Activated CD8-positive, alpha-beta memory T cell treated with anti-CD3 and anti-CD28 coated beads for 1 hour (primary cell): Measurements from ENCODE around the gene UBALD2.
A peak's percentile ranks its signal among the peaks of the same experiment; 100 is the strongest.
"Not testable (repeated sequence)": the region's sequence is repeated elsewhere in the genome, so short reads cannot be mapped to it uniquely, and the experiment has no call there.

Experiments used
- DNase-seq, 2 donors: peaks; one replicate each; pipeline ENCODE4 v3.0.0-alpha.2; 2020; ENCODE audit warnings: low read depth in 1 of 2; ENCODE audit errors: extremely low read depth in 1 of 2

The UBALD2 gene

DNA sequence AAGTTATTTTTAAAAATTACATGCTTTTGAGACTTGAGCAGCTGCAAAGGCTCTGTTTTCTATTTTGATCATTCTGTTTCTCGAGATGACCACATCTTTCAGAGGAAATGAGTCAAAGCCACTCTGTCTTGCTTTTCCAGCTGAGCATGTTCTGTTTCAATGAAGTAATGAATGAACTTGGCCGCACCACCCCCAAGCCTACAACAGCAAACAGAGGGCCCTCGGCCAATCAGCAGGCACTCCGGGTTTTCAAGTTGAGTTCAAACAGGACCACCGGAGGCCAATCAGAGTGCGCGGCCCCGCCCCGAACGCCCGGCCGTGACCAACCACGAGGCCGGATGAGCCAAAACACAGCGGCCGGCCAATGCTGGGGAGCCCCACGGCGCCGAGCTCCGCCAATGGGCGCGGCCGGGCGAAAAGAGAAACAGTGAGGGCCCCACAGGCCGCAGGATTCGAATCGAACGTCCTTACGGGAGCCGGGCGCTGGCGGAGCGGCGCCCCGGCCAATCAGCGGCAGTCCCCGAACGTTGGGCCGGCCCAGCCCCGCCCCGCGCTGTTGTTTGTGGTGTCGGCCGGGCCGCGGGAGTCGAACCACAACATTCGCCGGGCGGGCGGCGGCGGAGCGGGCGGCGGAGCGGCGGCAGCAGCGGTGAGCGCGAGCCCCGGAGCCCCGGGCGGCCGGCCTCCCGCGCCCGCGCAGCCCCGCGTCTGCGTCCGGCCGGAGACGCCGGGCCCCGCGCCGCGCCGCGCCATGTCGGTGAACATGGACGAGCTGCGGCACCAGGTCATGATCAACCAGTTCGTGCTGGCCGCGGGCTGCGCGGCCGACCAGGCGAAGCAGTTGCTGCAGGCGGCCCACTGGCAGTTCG is at the start of gene UBALD2:
TSS of gene UBALD2 (plus strand) at position 594 of the 869 bp plus-strand sequence. CDS start at position 752, 158 bp downstream.
- peak; percentile 96 to 98 for DNase-seq

DNA sequence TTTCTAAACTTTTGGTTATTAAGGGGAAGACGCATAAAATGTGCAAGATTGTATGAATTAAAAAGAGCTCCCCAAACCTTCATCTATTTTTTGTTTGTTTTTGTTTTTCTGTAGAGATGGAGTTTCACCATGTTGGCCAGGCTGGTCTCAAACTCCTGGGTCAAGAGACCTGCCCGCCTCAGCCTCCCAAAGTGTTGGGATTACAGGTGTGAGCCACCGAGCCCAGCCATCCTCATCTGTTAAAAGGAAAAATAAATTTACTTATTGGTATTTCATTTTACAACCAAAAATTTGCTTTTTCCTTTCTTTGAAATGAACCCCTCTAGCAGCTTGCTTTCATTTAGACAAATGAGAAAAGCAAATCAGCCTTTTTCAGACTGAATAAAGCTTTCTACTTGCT is 48.1 kb upstream of the UBALD2 start:
- DNase-seq, result no peak

DNA sequence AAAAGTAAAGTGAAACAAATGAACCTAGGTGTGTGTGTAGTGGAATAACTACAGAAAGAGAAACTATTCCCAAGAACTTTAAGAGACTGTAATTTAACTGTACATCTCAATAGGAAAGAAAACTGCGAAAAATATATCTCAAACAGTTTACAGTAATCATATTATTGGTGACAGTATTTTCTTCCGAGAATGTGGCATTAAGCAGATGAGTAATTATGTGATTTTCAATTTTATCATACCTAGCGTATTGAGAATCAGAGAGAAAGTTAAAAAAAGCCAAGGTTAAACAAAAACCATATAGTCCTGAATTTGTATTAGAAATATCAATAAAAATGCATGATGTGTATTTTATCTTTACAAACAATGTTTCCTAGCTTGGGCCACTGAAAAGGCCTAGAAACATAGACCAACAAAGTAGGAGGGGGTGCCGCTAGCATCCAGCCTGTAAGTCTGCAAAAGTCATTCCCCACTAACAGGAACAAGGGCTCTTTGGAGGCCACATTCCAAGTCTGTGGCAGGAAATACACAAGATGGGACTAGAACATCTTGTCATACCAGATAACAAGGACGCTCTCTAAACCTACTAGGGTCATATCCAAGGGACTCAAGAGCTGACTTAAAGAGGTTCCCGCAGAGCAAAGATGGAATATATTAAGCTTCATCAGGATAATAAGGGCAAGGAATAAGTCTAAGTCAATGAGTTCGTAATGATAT is 45.3 kb upstream of the UBALD2 start:
- no peak for DNase-seq

DNA sequence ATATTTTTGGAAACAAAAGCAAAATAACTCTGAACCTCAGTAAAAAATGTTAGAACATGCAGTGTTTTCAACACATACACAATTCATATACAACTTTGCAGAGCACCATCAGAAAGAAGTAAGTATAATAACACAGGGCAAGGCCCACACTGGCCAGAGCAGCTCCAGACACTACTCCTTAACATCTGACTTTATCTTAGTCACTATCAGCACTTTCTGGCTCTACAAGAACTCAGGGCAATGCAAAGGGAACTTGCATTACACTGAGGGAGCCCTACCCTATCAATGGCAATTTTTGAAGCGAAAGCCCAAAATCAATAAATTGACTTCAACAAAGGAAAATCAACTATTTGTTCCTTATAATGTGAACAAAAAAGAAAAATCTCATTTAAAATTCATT is 41.3 kb upstream of the UBALD2 start:
- no peak for DNase-seq

DNA sequence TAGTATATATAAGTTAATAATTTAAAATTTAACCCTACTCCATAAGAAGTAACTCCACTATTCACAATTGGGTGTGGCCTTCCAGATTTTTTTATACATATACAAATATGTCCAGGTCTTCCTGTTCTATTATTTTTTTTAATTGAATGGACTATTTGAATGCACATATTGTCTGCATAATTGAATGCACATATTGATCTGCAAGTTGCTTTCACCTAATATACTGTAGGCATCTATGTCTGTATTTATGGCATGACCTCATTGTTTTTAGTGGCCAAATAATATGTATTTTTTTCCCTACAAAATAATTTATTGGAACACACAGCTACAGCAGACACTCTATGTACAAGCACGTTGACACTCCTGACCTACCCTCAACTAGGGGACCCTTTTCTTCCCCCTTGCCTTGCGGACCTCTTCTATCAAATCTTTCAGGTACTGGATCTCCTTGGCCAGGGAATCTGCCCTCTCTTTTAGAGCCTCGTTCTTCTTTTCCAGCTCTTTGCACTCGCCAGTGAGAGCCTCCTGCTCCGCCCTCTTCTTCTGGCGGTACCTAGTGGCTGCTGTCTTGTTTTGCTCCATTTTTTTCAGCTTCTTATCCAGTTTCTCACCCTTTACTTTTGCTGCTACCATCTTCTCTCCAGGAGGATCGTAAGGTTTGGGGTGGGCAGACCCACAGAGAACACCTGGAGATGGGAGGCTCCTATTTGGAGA is 39.6 kb upstream of the UBALD2 start:
- DNase-seq, result not testable (repeated sequence)

DNA sequence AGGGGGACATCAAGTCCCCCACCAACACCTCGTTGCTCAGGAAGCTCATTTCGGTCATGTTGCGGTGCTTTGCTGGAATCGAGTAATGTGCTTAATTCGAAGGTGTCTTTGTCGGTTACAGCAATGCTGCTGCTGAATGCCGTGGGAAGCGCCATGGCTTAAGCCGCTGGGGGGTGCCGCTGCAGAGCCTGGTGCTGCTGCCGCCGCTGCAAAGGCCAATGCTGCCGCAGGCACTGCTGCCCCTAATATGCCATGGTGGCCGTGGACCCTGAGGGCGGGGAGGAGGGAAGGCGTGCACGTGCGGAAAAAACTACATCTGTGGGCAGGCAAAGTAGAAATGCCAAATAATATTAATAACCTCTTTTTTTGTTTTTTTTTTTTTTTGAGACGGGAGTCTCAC is 38.4 kb upstream of the UBALD2 start:
- DNase-seq, result not testable (repeated sequence)

DNA sequence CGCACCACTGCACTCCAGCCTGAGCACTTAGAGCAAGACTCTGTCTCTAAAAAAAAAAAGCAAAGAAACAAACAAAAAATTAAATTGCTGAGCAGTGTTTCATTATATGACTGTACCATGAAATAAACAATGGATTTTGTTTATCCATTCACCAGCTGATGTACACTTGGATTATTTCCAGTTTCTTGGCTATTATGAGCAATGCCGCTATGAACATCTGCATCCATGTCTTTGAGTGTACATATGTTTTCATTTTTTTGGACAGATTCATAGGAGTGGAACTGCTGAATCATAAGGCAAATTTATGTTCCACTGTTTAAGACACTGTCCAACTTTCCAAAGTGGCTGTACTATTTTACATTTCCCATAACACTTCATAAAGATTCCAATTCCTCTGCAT is 32.8 kb upstream of the UBALD2 start:
- DNase-seq, result no peak

DNA sequence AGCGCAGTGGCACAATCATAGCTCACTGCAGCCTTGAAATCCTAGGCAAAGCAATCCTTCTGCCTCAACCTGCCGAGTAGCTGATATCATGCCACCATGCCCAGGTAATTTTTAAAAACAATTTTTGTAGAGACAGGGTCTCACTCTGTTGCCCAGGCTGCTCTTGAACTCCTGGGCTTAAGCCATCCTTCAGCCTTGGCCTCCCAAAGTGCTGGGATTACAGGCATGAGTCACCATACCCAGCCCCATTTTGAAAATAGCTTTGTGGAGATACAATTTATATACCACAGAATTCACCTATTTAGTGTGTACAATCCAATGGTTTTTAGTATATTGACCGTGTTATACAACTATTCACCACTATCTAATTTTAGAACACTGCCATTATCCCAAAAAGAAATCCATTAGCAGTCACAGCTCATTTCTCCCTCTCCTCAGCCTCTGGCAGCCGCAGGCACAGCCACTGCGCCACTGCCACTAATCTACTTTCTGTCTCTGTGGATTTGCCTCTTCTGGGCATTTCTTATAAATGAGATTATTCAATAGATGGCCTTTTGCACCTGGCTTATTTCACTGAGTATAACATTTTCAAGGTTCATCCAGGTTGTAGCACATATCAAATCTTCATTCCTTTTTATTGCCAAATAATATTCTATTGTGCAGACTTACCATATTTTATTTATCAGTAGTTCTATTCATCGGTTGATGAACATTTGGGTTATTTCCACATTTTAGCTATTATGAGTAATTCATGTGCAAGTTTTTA is 31.4 kb upstream of the UBALD2 start:
- no peak for DNase-seq

DNA sequence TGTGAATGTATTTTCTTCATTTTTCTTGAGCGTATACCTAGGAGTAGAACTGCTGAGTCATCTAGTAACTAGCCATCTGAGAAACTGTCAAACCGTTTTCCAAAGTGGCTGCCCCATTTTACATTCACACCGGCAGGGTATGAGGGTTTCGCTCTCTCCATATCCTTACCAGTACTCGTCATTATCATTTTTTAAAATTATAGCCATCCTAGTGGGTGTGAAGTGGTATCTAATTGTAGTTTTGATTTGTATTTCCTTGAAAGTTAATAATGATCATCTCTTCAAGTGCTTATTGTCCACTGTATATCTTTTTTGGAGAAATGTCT is 30.8 kb upstream of the UBALD2 start:
- no peak for DNase-seq

DNA sequence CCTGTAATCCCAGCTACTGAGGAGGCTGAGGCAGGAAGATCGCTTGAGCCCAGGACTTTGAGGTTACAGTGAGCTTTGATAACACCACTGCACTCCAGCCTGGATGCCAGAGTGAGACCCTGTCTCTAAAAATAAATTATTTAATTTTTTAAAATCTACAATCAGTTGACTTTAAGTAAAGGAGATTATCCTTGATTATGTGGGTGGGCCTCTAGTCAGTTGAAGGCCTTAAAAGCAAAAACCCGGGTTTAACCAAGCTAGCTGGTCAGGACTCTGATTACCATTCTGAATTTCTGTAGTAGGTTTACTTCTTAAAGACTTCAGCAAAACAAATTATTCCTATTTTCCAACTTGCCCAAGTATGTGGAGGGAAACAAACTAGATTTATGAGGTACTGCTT is 29.3 kb upstream of the UBALD2 start:
- DNase-seq, result no peak

DNA sequence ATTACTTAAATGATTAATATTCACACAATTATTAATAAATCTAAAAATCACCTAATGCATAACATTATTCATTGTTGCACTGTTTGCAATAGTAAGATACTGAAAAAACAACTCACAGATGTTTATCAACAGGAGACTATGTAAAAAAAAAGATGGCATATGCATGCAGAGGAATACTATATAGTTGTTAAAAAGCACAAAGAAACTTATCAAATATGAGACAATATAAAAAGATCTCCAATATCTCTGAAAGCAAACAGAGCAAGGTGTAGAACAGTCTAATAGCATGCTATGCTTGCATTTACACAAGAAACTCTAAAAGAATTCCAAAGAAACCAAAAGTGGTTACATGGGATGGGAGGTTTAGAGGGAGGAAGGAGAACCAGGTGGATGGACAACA is 28.5 kb upstream of the UBALD2 start:
- DNase-seq, result no peak

DNA sequence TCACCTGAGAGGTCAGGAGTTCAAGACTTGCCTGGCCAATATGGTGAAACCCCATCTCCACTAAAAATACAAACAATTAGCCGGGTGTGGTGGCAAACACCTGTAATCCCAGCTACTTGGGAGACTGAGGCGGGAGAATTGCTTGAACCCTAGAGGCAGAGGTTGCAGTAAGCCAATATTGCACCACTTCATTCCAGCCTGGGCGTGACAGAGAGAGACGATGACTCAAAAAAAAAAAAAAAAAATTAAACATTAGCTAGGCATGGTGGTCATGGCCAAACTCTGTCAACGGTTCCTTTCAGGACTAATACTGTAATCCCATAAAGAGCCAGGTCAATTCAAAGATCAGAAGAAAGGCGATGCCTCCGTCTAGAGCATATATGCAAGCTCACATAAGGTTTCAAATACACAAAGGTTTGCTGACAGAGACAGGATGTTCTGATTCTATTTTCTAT is 27.3 kb upstream of the UBALD2 start:
- no peak for DNase-seq

DNA sequence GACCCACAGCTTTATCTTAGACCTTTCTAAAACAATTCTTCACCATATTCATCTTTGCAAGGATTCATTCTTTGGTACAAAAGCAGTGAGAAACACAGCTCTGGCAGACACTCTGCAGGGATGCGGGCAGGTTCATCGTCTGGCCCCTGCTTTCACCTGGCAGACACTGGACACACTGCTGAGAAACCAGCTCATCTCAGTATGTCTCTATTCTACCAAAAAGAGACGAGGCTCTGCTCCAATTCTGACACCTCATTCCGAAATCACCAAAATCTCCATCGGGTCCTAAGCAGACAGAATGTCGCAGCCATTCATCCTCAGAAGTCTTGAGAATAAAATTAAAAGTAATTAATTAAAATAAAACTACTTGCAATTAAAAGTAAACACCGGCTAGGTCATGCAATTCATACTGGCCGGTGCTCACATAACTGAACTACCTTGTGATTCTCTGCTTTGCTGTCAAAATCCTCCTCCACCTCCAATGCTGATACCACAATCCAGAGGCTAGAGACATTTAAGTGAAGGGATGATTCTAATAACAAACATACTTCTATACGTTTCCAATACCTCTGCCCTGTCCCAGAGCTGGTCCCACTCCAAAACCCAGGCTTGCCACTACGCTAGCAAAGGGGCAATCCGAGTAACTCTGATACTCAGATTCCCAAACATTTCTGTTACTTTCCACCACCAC is 26.2 kb upstream of the UBALD2 start:
- no peak for DNase-seq

DNA sequence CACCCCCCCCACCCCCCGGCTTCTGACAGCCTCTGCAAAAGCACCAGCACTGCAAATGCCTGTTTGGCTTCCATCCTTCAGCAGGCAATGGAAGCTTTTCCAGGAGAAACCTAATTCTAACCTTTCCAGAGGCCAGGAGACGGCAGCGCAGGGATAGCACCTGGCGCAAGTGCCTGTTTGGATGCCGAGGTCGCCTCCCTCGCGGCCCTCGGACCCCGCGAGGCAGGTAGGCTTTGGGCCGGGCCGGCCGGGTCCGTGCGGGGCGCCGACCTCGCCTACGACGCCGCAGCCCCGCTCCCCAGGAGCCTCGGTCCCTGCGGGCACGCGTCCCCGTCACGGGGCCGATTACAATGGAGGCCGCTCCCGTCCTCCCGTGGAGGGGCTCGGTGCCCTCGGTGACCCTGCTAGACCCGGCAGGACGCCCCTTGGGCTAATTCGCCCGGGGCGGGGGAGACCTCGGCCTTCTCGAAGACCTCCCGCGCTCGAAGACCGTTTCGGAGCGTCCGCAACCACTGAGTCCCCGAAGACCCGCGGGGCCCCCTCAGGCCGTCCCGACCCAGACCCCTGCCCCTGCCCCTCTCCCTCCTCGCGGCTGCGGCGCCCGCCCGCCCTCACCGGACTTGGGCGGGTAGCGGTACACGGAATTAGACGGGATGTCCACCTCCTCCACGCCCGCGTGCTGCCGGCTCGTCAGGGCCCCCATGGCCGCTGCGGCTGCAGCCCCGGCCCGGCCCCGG is 25.4 kb upstream of the UBALD2 start:
- no peak for DNase-seq

DNA sequence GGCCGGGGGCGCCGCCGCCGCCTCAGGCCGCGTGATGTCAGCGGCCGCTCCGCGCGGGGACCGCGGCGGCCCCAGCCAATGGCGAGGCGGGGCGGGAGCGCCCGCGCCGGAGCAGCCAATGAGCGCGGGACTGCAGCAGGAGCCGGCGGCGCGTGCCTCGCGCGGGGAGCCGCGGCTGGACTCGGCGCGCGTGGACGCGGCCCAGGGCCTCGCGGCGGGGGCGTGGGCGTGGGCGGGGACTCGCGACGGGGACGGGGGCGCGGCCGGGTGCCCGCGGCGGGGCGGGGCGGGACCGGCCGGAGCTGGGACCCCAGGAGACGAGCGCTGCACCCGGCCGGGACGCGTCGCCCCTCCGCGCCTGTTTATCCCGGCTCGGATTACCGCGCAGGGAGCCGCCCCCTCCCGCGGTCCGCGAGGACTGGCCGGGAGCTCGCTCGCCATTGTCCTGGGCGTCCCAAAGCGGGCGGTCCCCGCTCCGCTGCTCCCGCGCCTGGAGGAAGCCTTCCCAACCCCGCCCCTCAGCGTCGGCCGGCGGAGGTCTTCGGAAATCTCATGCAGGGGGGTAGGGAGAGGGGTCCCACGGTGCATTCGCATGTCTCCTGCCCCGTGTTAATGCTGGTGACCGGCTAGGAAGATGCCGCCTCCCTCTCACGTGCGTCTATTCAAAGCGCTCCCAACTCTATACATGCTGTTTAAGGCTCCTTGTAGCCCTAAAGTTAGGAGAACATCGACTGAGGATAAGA is 24.5 kb upstream of the UBALD2 start, which contains the start of gene RNF157:
TSS of gene RNF157 (minus strand) at position 33 of the 743 bp plus-strand sequence. CDS start 253 bp downstream, outside the sequence.
- DNase-seq, result peak in 1 of 2 donors; percentile 53

DNA sequence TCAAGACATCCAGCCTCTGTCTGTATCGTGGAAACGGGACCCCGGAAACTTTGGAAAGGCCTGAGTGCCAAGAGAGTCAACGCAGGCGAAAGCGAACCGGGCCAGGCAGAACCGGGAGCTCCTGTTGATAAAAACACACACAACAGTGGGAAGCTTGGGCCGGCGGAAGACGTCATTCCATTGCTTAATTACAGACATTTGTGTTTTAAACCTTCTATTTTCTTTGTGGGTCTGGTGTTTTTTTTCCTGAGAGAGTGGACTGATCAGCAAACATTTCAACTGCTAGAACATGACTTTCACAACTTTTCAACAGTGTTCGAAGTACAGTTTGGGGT is 24.0 kb upstream of the UBALD2 start:
- DNase-seq, result no peak

DNA sequence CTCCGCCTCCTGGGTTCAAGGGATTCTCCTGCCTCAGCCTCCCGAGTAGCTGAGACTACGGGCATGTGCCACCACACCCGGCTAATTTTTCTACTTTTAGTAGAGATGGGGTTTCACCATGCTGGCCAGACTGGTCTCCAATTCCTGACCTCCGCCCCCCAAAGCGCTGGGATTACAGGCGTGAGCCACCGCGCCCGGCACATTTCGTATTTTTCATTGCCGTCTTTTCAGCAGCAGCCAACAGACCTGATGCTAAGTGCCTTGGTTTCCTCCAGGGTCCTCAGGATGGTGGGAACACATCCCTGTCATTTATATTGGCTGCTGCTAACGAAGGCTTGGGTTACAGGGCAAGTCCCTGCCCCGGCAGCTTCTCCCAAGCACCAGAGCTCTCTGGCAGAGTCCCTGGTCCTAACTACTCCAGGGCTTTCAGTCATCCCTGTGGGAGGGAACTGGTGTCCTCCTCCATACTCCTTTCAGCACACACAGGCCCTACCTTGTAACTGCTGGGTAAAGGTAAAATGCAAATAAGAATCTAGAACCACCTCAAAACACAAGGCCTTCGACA is 23.4 kb upstream of the UBALD2 start:
- DNase-seq, result no peak

DNA sequence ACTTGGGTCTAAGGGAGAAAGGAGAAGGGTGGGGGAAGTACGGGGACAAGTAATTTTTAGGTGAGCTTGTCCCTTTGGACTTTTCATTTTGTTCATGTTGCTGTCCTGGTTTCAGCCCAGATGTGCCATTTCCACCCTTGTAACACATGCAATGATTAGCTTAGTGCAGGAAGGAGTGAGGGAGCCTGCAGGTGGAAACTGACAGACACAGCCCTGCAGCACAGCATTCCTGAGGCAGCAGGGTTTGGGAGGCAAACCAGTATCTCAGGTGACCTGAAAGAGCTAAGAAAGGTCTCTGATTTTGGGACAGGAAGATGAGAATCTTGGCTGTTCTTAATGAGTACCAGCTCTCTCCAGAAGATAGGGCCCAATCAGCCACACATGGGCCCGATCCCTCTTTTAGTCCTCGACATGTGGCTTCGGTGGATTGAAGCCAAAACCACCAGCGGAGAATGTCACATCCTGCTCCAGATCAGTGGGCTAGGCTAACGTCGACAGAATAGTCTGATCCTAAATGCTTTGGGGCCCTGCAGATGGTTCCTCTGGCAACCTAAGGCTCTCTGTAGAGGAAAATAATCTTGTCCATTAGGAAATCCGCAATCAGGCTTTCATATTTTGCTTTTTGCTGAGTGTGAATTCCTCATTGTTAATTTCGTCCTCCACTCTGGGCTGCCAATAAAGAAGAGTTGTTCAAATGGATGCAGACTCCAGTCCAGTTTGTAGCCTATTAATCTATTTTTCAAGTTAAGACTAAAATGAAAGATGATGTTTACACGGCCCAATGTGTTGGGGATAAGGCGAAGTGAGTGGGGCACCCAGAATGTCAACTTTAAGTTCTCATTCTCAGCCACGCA is 21.1 kb upstream of the UBALD2 start:
- no peak for DNase-seq
